HepG2 (cell line): ENCODE measurements around the gene SYMPK. TPM values are rescaled to one million over a fixed set of nuclear protein-coding genes. Genes with fewer than 3 reads are reported as not detected.

Experiments used
- ATAD3A ChIP-seq: sonication (generic); formaldehyde crosslinking; IDR thresholded peaks from 2 replicates; pipeline ENCODE4 v1.4.0; 2020; ENCODE audit warnings: missing genetic modification reagents
- CBFB ChIP-seq: sonication (generic); formaldehyde crosslinking; IDR thresholded peaks from 2 replicates; pipeline ENCODE4 v1.4.0; 2020; ENCODE audit warnings: missing genetic modification reagents
- CREB3 ChIP-seq: sonication (generic); formaldehyde crosslinking; IDR thresholded peaks from 2 replicates; pipeline ENCODE4 v1.5.0; 2020; ENCODE audit warnings: missing genetic modification reagents
- ELF3 ChIP-seq: IDR thresholded peaks from 2 replicates; pipeline ENCODE4 v1.6.1; 2016; ENCODE audit warnings: missing genetic modification reagents, missing compliant biosample characterization
- FLYWCH1 ChIP-seq: sonication (generic); formaldehyde crosslinking; IDR thresholded peaks from 2 replicates; pipeline ENCODE4 v1.8.1; 2023; ENCODE audit warnings: mild to moderate bottlenecking, missing genetic modification reagents
- GATAD2A ChIP-seq: IDR thresholded peaks from 2 replicates; pipeline ENCODE4 v1.6.1; 2016
- HMG20A ChIP-seq: IDR thresholded peaks from 2 replicates; pipeline ENCODE4 v1.6.1; 2016; ENCODE audit warnings: borderline replicate concordance
- HOXA3 ChIP-seq: sonication (generic); formaldehyde crosslinking; IDR thresholded peaks from 2 replicates; pipeline ENCODE4 v1.5.0; 2020; ENCODE audit warnings: missing genetic modification reagents
- LBX2 ChIP-seq: sonication (generic); formaldehyde crosslinking; IDR thresholded peaks from 2 replicates; pipeline ENCODE4 v1.5.0; 2020; ENCODE audit warnings: missing genetic modification reagents, mild to moderate bottlenecking, borderline replicate concordance
- MIER3 ChIP-seq: IDR thresholded peaks from 2 replicates; pipeline ENCODE4 v1.6.1; 2016; ENCODE audit warnings: missing compliant biosample characterization, borderline replicate concordance
- SMYD3 ChIP-seq: sonication (generic); formaldehyde crosslinking; IDR thresholded peaks from 2 replicates; pipeline ENCODE4 v1.8.1; 2023; ENCODE audit warnings: mild to moderate bottlenecking, missing genetic modification reagents
- TOE1 ChIP-seq: sonication (generic); formaldehyde crosslinking; IDR thresholded peaks from 2 replicates; pipeline ENCODE4 v1.4.0; 2020; ENCODE audit warnings: mild to moderate bottlenecking, missing genetic modification reagents
- YEATS4 ChIP-seq: sonication (generic); formaldehyde crosslinking; IDR thresholded peaks from 2 replicates; pipeline ENCODE4 v1.4.0; 2020; ENCODE audit warnings: missing genetic modification reagents, borderline replicate concordance
- ZBTB46 ChIP-seq: sonication (generic); formaldehyde crosslinking; IDR thresholded peaks from 2 replicates; pipeline ENCODE4 v1.4.0; 2020; ENCODE audit warnings: mild to moderate bottlenecking, missing genetic modification reagents, borderline replicate concordance
- ZNF12 ChIP-seq: sonication (generic); formaldehyde crosslinking; IDR thresholded peaks from 2 replicates; pipeline ENCODE4 v1.5.0; 2020; ENCODE audit warnings: missing genetic modification reagents
- ZNF142 ChIP-seq: sonication (generic); formaldehyde crosslinking; IDR thresholded peaks from 2 replicates; pipeline ENCODE4 v1.4.0; 2020; ENCODE audit warnings: missing genetic modification reagents
- ZNF451 ChIP-seq: sonication (generic); formaldehyde crosslinking; IDR thresholded peaks from 2 replicates; pipeline ENCODE4 v1.5.0; 2020; ENCODE audit warnings: mild to moderate bottlenecking, missing genetic modification reagents
- ZNF660 ChIP-seq: sonication (generic); formaldehyde crosslinking; IDR thresholded peaks from 2 replicates; pipeline ENCODE4 v1.5.1; 2020; ENCODE audit warnings: mild to moderate bottlenecking, low read depth, missing genetic modification reagents, borderline replicate concordance
- ZSCAN20 ChIP-seq: sonication (generic); formaldehyde crosslinking; IDR thresholded peaks from 2 replicates; pipeline ENCODE4 v1.4.0; 2020; ENCODE audit warnings: missing genetic modification reagents, mild to moderate bottlenecking, borderline replicate concordance
- ZSCAN21 ChIP-seq: sonication (generic); formaldehyde crosslinking; IDR thresholded peaks from 2 replicates; pipeline ENCODE4 v1.8.0; 2022; ENCODE audit warnings: mild to moderate bottlenecking, missing genetic modification reagents, moderate library complexity, borderline replicate concordance
- polyA plus RNA-seq, 8 experiments: library from polyadenylated mRNA; depleted of rRNA in 3 of 8; stranded (reverse) in 7 of 8; unstranded in 1 of 8; fragments of >200 nt; fragmentation: Illumina TruSeq in 4 of 8; extraction: Trizol in 4 of 8; gene quantifications; 2 replicates each; pipeline versions ENCODE4 v1.2.1 to v1.2.3, GENCODE V29; 2011 to 2016; ENCODE audit warnings: low read depth in 4 of 8, missing spikeins in 1 of 8, mixed read lengths in 1 of 8; ENCODE audit not compliant: insufficient read depth in 1 of 8
- total RNA-seq, 5 experiments: library from RNA; depleted of rRNA; stranded (reverse); fragments of >200 nt; fragmentation: Illumina TruSeq; extraction: Trizol; gene quantifications; 2 replicates each; pipeline ENCODE4 v1.2.3, GENCODE V29; 2016; ENCODE audit warnings: low read depth in 1 of 5

SYMPK gene
- total and polyA plus RNA-seq, 2 of the 13 experiments (the other 11 are each of a cell fraction or from before 2014, with no cell fraction given), result 21.9 to 55.7 TPM

- peak; percentile 26; the same call in 1 of the 2 replicates for TF ChIP-seq ZNF451 (CRISPR knock-in tag)
- TF ChIP-seq LBX2 (CRISPR knock-in tag), result peak; percentile 49; the same call in 1 of the 2 replicates
- TF ChIP-seq ZSCAN20 (CRISPR knock-in tag), result no peak
- no peak for TF ChIP-seq ATAD3A
- TF ChIP-seq ZNF12 (CRISPR knock-in tag), result peak; percentile 72
- peak; percentile 87; the same call in 1 of the 2 replicates for TF ChIP-seq HOXA3 (CRISPR knock-in tag)
- peak; percentile 50 for TF ChIP-seq ELF3 (CRISPR knock-in tag)
- TF ChIP-seq CREB3 (CRISPR knock-in tag), result no peak; the same call in 1 of the 2 replicates
- TF ChIP-seq FLYWCH1 (CRISPR knock-in tag), result no peak
- no peak; the same call in 1 of the 2 replicates for TF ChIP-seq MIER3 (CRISPR knock-in tag)
- TF ChIP-seq HMG20A (CRISPR knock-in tag), result no peak; the same call in 1 of the 2 replicates
- no peak for TF ChIP-seq ZBTB46 (CRISPR knock-in tag)
- TF ChIP-seq CBFB (CRISPR knock-in tag), result peak; percentile 85
- no peak for TF ChIP-seq ZNF660 (CRISPR knock-in tag)
- TF ChIP-seq TOE1, result peak; percentile 62; the same call in 1 of the 2 replicates
- 0 out of 2 replicates have a peak, but pooled peaks have one; percentile 71 for TF ChIP-seq ZNF142
- peak; percentile 62; the same call in 1 of the 2 replicates for TF ChIP-seq GATAD2A (CRISPR knock-in tag)
- TF ChIP-seq YEATS4, result peak; percentile 77; the same call in 1 of the 2 replicates
- TF ChIP-seq ZSCAN21 (CRISPR knock-in tag), result peak; percentile 55; the same call in 1 of the 2 replicates
- no peak for TF ChIP-seq SMYD3
Observed at GRCh38 chr19:45768984-45769782, 93.8 kb downstream of the SYMPK start, which contains the start of gene SIX5 (continued).
